Stomach smooth muscle (tissue), 2 donors: ENCODE measurements around the gene AMZ1.

Experiments
- H3K27ac ChIP-seq: one replicate; pipeline ENCODE4 v1.7.0; 2013; ENCODE audit warnings: mild to moderate bottlenecking, low read length, inconsistent platforms
- H3K27me3 ChIP-seq, 2 donors: one replicate each; pipeline ENCODE4 v1.7.0; 2013; ENCODE audit warnings: low read length in 2 of 2; ENCODE audit not compliant: insufficient read depth in 2 of 2, control insufficient read depth in 1 of 2
- H3K36me3 ChIP-seq, 2 donors: one replicate each; pipeline ENCODE4 v1.7.0; 2013; ENCODE audit warnings: low read length in 2 of 2; ENCODE audit not compliant: control insufficient read depth in 2 of 2, insufficient read depth in 2 of 2
- H3K4me1 ChIP-seq: one replicate; pipeline ENCODE4 v1.7.0; 2013; ENCODE audit warnings: low read length; ENCODE audit not compliant: control insufficient read depth, insufficient read depth
- H3K4me3 ChIP-seq, 2 donors: one replicate each; pipeline ENCODE4 v1.7.0; 2013; ENCODE audit warnings: low read length in 2 of 2
- H3K9ac ChIP-seq, 2 donors: one replicate each; pipeline ENCODE4 v1.7.0; 2013; ENCODE audit warnings: low read length in 2 of 2, mild to moderate bottlenecking in 1 of 2
- H3K9me3 ChIP-seq, 2 donors: one replicate each; pipeline ENCODE4 v1.7.0; 2013; ENCODE audit warnings: low read length in 2 of 2; ENCODE audit not compliant: control insufficient read depth in 2 of 2
- donor health status: healthy.
- donor health status: Pancreatic carcinoma.

The AMZ1 gene

DNA sequence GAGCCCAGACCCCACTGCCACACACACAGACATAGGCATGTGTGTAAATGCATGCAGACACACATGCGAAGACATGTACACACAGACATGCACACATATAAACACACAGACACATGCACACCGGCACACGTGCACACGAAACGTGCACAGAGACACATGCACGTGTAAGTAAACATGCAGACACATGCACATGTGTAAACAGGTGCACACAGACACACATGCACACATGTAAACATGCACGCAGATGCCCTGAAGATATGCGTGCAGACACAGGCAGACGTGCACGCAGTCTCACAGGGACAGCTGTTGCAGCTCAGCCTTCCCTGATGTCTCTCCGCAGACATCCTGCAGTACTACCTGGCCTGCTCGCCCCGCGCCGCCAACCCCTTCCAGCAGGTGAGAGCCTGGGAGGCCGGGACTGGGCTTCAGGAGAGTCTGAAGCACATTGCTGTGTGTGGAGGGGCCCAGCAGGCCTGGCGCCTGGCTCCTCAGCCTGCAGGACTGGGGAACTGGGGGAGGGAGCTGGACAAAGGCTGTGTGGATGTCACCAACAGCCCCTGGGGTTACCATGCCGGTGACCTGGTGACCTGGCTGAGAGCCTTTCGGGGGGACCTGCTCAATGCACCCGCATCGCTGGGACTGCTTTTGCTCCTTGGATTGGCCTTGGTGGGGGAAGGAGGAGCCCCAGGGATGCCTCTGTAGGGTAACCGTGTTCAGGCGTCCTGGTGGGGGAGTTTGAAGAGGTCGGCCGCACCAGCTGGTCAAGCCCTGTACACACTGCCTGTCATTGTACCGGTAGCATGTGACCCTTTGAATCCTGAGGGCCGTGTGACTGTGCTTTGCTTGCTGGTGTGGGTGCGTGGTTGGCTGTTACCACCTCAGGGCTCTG is 35.9 kb upstream of the AMZ1 start:
- Histone ChIP-seq H3K4me3 (no peak overlapping the region), H3K9ac (no peak overlapping the region), H3K36me3 (peaks cover 3 to 13% of the 10 kb centered on the region in 2 donors), H3K27ac (no peak overlapping the region), H3K9me3 (no peaks in the 10 kb centered on the region), H3K27me3 (no peaks in the 10 kb centered on the region), H3K4me1 (no peaks in the 10 kb centered on the region)

DNA sequence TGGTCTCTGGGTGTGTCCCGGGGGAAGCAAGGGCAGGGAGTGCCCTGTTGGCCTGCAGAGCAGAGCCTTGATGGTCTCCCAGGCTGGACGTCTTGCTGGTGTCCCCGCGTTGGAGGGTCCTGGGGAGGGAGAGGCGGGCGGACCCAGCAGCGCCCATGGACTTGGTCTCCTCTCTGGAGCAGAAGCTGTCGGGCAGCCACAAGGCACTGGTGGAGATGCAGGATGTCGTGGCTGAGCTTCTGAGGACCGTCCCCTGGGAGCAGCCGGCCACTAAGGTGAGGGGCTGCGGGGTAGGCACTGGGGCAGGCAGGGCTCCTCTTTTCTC is 35.3 kb upstream of the AMZ1 start:
- Histone ChIP-seq H3K9me3 (no peaks in the 10 kb centered on the region), H3K36me3 (peaks cover 3 to 14% of the 10 kb centered on the region in 2 donors), H3K27me3 (no peaks in the 10 kb centered on the region), H3K9ac (no peak overlapping the region), H3K4me3 (no peak overlapping the region), H3K27ac (no peak overlapping the region), H3K4me1 (no peaks in the 10 kb centered on the region)

DNA sequence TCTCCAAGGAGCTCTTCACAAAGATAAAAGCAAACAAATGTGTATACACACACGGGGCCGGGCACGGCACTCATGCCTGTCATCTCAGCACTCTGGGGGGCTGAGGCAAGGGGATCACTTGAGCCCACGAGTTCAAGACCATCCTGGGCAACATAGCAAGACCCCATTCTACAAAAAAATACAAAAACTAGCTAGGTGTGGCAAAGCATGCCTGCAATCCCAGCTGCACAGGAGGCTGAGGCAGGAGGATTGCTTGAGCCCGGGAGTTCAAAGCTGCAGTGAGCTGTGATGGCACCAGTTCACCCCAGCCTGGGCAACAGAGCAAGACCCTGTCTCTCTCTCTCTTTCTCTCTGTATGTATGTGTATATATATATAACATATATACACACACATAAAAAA is 33.9 kb upstream of the AMZ1 start:
- H3K27me3 ChIP-seq = no peaks in the 10 kb centered on the region
- peaks cover 3 to 14% of the 10 kb centered on the region in 2 donors for H3K36me3 ChIP-seq
- no peak overlapping the region for H3K27ac ChIP-seq

DNA sequence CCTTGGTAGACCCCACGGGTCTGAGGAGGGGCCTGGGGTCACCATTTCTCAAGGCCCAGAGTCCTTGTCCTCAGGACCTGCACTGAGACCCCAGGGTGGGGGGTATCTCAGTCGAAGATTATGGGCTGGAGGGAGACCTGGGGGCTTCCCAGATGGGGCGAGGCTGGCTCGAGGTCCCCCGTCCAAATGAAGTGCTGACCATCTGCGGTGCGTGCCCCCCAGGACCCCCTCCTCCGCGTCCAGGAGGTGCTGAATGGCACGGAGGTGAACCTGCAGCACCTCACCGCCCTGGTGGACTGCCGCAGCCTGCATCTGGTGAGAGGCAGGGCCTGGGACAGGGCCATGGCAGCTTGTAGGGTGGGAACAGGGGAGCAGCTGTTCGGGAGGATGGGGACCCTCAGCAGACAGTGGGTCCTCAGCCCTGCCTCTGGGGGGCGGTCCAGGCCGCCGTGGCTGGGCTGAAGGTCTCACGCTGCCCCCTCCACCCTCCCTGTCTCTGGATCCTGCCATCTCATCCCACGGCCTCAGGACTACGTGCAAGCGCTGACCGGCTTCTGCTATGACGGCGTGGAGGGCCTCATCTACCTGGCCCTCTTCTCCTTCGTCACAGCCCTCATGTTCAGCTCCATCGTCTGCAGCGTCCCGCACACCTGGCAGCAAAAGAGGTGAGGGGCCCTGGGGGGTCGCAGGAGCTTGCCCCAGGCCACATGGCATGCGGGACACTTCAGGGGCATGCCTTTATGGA is 32.0 kb upstream of the AMZ1 start:
- H3K27ac ChIP-seq = no peak overlapping the region
- H3K9me3 ChIP-seq = no peaks in the 10 kb centered on the region
- H3K4me1 ChIP-seq = no peaks in the 10 kb centered on the region
- no peak overlapping the region for H3K4me3 ChIP-seq
- H3K36me3 ChIP-seq = peaks cover 3 to 14% of the 10 kb centered on the region in 2 donors
- no peak overlapping the region for H3K9ac ChIP-seq
- no peaks in the 10 kb centered on the region for H3K27me3 ChIP-seq

More for the DNA sequence above, 33.9 kb upstream of the AMZ1 start:
- H3K9ac ChIP-seq = no peak overlapping the region
- no peak overlapping the region for H3K4me3 ChIP-seq
- no peaks in the 10 kb centered on the region for H3K9me3 ChIP-seq
- H3K4me1 ChIP-seq = no peaks in the 10 kb centered on the region

DNA sequence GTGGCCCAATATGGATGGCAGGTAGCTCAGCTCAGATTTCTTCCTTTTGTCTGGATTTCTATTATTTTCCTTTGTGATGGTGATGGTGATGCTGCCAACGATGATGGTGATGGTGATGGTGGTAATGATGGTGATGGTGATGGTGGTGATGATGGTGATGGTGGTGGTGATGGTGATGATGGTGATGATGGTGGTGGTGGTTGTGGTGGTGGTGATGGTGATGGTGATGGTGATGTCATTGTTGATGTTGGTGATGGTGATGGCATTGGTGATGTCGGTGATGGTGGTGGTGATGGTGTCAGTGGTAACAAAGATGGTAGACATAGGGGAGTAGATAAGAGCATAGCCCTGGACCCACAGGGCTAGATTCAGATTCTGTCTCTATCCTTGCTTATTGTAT is 30.8 kb upstream of the AMZ1 start:
- Histone ChIP-seq H3K36me3 (peaks cover 0 to 11% of the 10 kb centered on the region in 2 donors), H3K4me3 (no peak overlapping the region), H3K9ac (no peak overlapping the region), H3K4me1 (no peaks in the 10 kb centered on the region), H3K27me3 (no peaks in the 10 kb centered on the region), H3K27ac (no peak overlapping the region), H3K9me3 (no peaks in the 10 kb centered on the region)

DNA sequence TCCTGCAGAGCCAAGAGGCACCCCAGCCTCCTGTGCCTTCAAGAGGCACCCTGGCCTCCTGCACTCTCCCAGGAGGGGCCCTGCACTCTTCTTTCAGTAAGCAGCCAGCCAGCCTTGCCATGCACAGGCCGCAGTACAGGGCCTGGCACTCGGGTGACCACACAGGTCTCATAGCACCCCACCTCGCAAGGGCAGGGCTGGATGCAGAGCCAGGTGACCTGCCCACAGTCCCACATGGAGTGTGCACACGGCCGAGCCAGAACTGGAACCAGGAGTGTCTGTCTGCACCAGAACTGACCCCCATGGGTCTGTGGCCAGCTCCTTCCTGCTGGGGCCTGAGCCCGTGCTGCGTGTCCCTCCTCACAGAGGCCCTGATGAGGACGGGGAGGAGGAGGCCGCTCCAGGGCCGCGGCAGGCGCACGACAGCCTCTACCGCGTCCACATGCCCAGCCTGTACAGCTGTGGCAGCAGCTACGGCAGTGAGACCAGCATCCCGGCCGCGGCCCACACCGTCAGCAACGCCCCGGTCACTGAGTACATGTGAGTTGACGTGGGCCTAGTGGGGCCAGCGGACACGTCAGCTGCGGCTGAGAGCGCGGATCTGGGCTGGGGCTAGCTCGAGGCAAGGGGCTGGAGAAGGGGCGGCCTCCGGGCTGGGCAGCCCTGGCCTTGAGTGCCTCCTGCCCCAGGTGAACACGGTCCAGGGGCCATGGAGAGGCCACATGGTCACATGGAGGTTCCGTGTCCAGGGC is 29.9 kb upstream of the AMZ1 start:
- peaks cover 0 to 11% of the 10 kb centered on the region in 2 donors for H3K36me3 ChIP-seq
- H3K4me1 ChIP-seq = peaks cover 3% of the 10 kb centered on the region
- no peak overlapping the region for H3K9ac ChIP-seq
- no peaks in the 10 kb centered on the region for H3K9me3 ChIP-seq
- no peak overlapping the region for H3K4me3 ChIP-seq
- no peaks in the 10 kb centered on the region for H3K27me3 ChIP-seq
- no peak overlapping the region for H3K27ac ChIP-seq

DNA sequence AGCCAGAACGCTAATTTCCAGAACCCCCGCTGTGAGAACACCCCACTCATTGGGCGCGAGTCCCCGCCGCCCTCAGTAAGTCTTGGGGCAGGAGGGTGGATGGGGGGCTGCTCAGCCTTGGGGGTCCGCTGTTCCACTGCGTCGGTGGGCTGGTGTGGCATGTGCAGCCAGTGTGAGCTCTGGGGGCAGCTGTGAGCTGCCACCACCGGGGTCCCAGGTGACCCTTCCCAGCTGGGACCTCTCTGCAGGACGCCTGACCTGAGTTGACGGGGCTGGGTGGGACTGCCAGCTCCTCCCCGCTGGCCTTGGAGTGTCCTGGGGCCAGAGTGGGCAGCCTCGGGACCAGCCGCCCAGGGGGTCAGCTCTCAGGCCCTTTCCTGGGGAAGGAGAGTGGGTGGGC is 29.1 kb upstream of the AMZ1 start:
- H3K4me3 ChIP-seq = no peak overlapping the region
- H3K27ac ChIP-seq = no peak overlapping the region
- peaks cover 5% of the 10 kb centered on the region for H3K4me1 ChIP-seq
- no peaks in the 10 kb centered on the region for H3K9me3 ChIP-seq
- H3K9ac ChIP-seq = no peak overlapping the region
- H3K36me3 ChIP-seq = peaks cover 0 to 11% of the 10 kb centered on the region in 2 donors
- no peaks in the 10 kb centered on the region for H3K27me3 ChIP-seq

DNA sequence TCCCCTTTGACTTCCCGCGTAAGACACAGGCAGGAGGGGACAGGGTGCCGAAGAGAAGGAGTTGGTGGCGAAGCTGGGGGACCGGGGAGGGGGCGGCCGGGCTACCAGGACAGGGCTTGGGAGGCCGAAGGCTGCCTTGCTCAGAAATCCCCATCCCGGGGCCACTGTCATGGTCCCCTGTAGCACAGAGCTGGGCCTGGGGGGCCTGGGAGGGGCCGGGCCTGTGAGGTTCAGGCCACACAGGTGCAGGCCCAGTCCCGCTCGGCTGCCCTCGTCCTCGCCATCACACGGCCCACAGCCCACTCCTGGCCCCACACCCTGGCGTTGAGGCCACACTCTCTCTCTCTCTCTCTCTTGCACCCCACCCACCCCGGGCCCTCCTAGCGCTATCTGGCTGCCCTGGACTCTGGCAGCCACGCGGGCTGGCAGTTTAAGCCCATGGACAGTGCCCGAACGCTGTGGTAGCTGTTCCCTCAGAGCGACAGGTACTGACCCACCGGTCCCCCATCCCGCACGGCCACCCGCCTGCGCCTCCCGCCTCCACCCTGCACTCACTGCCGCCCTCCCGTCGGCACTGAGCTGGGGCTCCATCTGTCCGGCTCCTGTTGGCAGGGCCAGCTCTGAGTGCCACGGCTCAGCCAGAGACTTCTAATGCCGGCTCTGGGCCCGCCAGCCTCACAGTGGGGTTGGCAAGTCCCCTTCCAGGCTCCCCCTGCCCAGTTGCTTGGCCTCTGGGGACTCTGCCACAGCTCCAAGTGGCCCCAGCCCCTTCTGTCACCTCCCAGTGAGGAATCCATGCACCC is 28.2 kb upstream of the AMZ1 start:
- no peaks in the 10 kb centered on the region for H3K9me3 ChIP-seq
- H3K27me3 ChIP-seq = no peaks in the 10 kb centered on the region
- peaks cover 5% of the 10 kb centered on the region for H3K4me1 ChIP-seq
- H3K36me3 ChIP-seq = peaks cover 0 to 11% of the 10 kb centered on the region in 2 donors
- H3K9ac ChIP-seq = no peak overlapping the region
- H3K27ac ChIP-seq = no peak overlapping the region
- no peak overlapping the region for H3K4me3 ChIP-seq

DNA sequence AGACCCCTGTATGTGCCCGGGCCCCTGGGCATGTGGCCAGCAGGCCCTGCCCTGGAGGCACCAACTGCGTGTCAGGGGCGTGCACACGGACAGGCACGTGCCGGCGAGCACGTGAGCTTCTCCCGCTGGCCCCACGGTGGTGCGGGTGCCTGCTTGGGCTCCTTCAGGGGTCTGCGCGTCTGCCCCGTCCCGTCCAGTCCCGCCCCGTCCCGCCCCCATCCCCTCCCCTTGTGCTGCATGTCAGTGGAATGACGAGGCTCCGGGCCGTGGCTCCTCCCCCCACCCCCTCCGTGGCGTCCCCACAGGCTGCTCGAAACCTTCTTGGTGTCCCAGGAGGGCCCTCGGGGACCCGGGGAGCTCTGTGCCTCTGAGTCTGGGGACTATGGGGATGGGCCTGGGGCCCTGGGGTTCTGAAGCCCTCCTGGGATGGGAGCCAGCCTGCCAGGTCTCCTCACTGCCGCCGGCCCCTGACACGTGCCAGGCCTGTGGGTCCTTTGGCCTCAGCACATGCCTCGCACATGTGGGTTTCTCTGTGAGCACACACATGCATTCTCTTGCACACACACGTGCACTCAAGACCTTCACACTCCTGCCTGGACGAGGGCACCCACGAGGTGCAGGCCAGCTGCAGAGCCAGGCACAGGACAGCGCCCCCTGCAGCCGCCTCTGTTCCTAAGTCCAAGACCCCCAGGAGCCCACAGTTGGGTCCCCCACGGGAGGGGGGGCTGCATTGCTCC is 27.5 kb upstream of the AMZ1 start:
- no peak overlapping the region for H3K27ac ChIP-seq
- no peak overlapping the region for H3K4me3 ChIP-seq
- no peaks in the 10 kb centered on the region for H3K27me3 ChIP-seq
- H3K4me1 ChIP-seq = peaks cover 5% of the 10 kb centered on the region
- peaks cover 0 to 11% of the 10 kb centered on the region in 2 donors for H3K36me3 ChIP-seq
- H3K9ac ChIP-seq = no peak overlapping the region
- H3K9me3 ChIP-seq = no peaks in the 10 kb centered on the region

DNA sequence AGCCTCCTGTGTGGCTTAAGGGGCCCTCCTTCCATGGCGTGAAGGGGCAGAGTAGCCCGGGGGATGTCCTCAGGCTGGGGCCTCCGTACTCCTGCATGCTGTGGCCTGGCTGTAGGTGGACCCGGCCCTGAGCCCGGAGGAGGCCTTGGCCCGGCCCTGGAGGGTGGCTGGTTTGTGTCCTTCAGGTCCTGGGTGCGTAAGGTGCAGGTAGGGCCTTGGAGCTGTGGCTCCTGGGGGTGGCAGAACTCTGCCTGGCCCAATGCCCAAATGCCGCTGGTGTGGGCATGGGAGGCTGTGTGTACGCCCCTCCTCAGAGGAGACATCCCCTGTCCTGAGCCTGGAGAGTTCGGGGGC is 26.9 kb upstream of the AMZ1 start:
- Histone ChIP-seq H3K36me3 (peaks cover 0 to 11% of the 10 kb centered on the region in 2 donors), H3K27ac (no peak overlapping the region), H3K4me1 (peaks cover 5% of the 10 kb centered on the region)

More for the DNA sequence above, 26.9 kb upstream of the AMZ1 start:
- no peaks in the 10 kb centered on the region for H3K9me3 ChIP-seq
- no peaks in the 10 kb centered on the region for H3K27me3 ChIP-seq
- no peak overlapping the region for H3K4me3 ChIP-seq
- no peak overlapping the region for H3K9ac ChIP-seq
